ENCODE data around the gene FDXR. TPM values are rescaled to one million over a fixed set of nuclear protein-coding genes. Genes with fewer than 3 reads are reported as not detected.

FDXR gene
- polyA plus RNA-seq, 3 donors: 2.5 to 7.3 (median 6.2) TPM

- peaks cover 17 to 27% of the 10 kb centered on the region in 2 donors for H3K27me3 ChIP-seq (ENCODE audit: control insufficient read depth in 2 of 2, insufficient read depth in 2 of 2, low read length in 2 of 2)
- peaks cover 14 to 19% of the 10 kb centered on the region in 2 donors for H3K36me3 Mint-ChIP-seq
- intact Hi-C loops (cut with micrococcal nuclease): loop anchor here (2.0 to 10.0 kb wide), 5 partner anchors 74 to 490 kb away; no protein-coding TSS in a partner anchor
- H3K4me2 ChIP-seq (replicated peaks; ENCODE audit: extremely low read depth, low read length, poor library complexity, severe bottlenecking): no peak overlapping the region
- peaks cover 25 to 40% (median 36%) of the 10 kb centered on the region in 3 donors for H3K27me3 Mint-ChIP-seq (ENCODE audit: low read depth in 3 of 3)
- no peak overlapping the region for H3K4me3 ChIP-seq (replicated peaks in 1 of 3; ENCODE audit: low read depth in 2 of 3, low read length in 3 of 3)
- no peaks in the 10 kb centered on the region for H3K79me2 ChIP-seq (ENCODE audit: insufficient read depth, low read length)
- H3K4me3 Mint-ChIP-seq: no peak overlapping the region
- no peak overlapping the region for H2AFZ ChIP-seq (ENCODE audit: insufficient read depth, low read depth, low read length, poor library complexity, severe bottlenecking)
- peak overlapping the region in 4 of 7 donors; percentile 46 to 66 (median 63) for H3K27ac Mint-ChIP-seq
- TF ChIP-seq CTCF (IDR thresholded peaks at IDR 0.05): peak; percentile 93
- H4K20me1 ChIP-seq (ENCODE audit: insufficient read depth, low read length): no peaks in the 10 kb centered on the region
- peaks cover 0 to 4% of the 10 kb centered on the region in 2 donors for H3K9me3 ChIP-seq (replicated peaks in 1 of 2; ENCODE audit: control insufficient read depth in 1 of 2, insufficient read depth in 1 of 2, low read length in 2 of 2)
- no peak overlapping the region for H3K9ac ChIP-seq (ENCODE audit: insufficient read depth, low read length, poor library complexity, severe bottlenecking)
- H3K9me3 Mint-ChIP-seq: peaks cover 0 to 17% (median 0%) of the 10 kb centered on the region in 7 donors
- 30% methylated on average over 10 of the region's 11 CpGs for WGBS (ENCODE audit: insufficient coverage)
- DNase-seq: peak; percentile 65 to 84 (median 68)
- H3K36me3 ChIP-seq (replicated peaks in 1 of 2; ENCODE audit: control insufficient read depth in 1 of 2, insufficient read depth in 2 of 2, low read length in 2 of 2): no peaks in the 10 kb centered on the region
- H3K4me1 ChIP-seq (ENCODE audit: control insufficient read depth in 1 of 2, insufficient read depth in 2 of 2, low read length in 2 of 2): peaks cover 19 to 24% of the 10 kb centered on the region in 2 donors
- H3K4me1 Mint-ChIP-seq: peaks cover 22% of the 10 kb centered on the region
- H3K27ac ChIP-seq (ENCODE audit: low read depth in 1 of 2, low read length in 2 of 2): no peak overlapping the region
Measured at GRCh38 chr17:74864866-74865395, 7.9 kb downstream of the FDXR start.

GRCh38 chr17:74864297-74864865, 8.4 kb downstream of the FDXR start:
- H3K27ac Mint-ChIP-seq: peak overlapping the region in 3 of 7 donors; percentile 46 to 66 (median 61)
- Histone ChIP-seq H3K9me3 (replicated peaks in 1 of 2; ENCODE audit: control insufficient read depth in 1 of 2, insufficient read depth in 1 of 2, low read length in 2 of 2) (peaks cover 0 to 4% of the 10 kb centered on the region in 2 donors), H3K9ac (ENCODE audit: insufficient read depth, low read length, poor library complexity, severe bottlenecking) (no peak overlapping the region), H3K27me3 (ENCODE audit: control insufficient read depth in 2 of 2, insufficient read depth in 2 of 2, low read length in 2 of 2) (peaks cover 20 to 31% of the 10 kb centered on the region in 2 donors), H3K4me1 (ENCODE audit: control insufficient read depth in 1 of 2, insufficient read depth in 2 of 2, low read length in 2 of 2) (peaks cover 22 to 29% of the 10 kb centered on the region in 2 donors), H3K36me3 (replicated peaks in 1 of 2; ENCODE audit: control insufficient read depth in 1 of 2, insufficient read depth in 2 of 2, low read length in 2 of 2) (no peaks in the 10 kb centered on the region), H3K4me3 (replicated peaks in 1 of 3; ENCODE audit: low read depth in 2 of 3, low read length in 3 of 3) (no peak overlapping the region), H3K27ac (ENCODE audit: low read depth in 1 of 2, low read length in 2 of 2) (no peak overlapping the region), H2AFZ (ENCODE audit: insufficient read depth, low read depth, low read length, poor library complexity, severe bottlenecking) (no peak overlapping the region), H3K79me2 (ENCODE audit: insufficient read depth, low read length) (no peaks in the 10 kb centered on the region), H3K4me2 (replicated peaks; ENCODE audit: extremely low read depth, low read length, poor library complexity, severe bottlenecking) (no peak overlapping the region), H4K20me1 (ENCODE audit: insufficient read depth, low read length) (no peaks in the 10 kb centered on the region)
- DNase-seq: no peak
- peaks cover 23% of the 10 kb centered on the region for H3K4me1 Mint-ChIP-seq
- TF ChIP-seq CTCF (IDR thresholded peaks at IDR 0.05): no peak
- H3K9me3 Mint-ChIP-seq: peaks cover 0 to 20% (median 1%) of the 10 kb centered on the region in 7 donors
- intact Hi-C loops (cut with micrococcal nuclease): loop anchor here (2.0 to 10.0 kb wide), 5 partner anchors 74 to 490 kb away; no protein-coding TSS in a partner anchor
- peaks cover 14 to 15% of the 10 kb centered on the region in 2 donors for H3K36me3 Mint-ChIP-seq
- WGBS (ENCODE audit: insufficient coverage): 89% methylated on average over 12 of the region's 15 CpGs
- peaks cover 25 to 45% (median 39%) of the 10 kb centered on the region in 3 donors for H3K27me3 Mint-ChIP-seq (ENCODE audit: low read depth in 3 of 3)
- no peak overlapping the region for H3K4me3 Mint-ChIP-seq
